HEK293T (cell line): ENCODE measurements around the gene C15orf61.

ENCODE experiments used
- NFRKB ChIP-seq: fragments of 450-650 bp; IDR thresholded peaks from 2 replicates; pipeline ENCODE4 v1.6.1; 2016; ENCODE audit warnings: mild to moderate bottlenecking, moderate library complexity
- SP1 ChIP-seq: fragments of 450-650 bp; IDR thresholded peaks from 2 replicates; pipeline ENCODE4 v1.6.1; 2017

DNA sequence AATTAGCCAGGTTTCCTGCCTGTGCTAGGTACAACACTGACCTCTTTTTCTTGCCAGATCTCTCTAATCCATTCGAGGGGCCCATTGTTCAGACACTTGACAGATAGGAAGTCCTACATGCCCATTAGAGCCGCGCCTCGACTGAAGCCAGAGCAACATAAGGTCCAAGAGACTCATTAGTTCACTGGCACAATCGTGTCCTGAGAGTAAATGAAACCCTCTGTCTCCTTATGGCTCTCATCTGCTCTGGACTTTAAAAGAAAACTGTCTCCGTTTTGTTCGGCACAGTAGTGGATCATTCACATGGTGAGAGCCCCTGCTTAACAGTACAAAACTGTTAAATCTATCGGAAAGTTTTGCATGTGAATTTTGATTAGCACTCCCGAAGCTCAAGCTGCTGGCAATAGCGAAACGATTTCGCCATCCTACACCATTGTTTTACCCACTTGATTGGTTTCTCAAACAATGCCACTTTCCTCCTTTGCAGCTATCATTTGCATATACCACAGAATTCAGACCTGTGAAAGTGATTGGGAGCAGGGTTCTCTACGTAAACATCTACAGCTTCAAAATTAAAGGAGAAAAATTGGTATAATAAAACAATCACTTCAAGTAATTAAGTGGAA lies 19.0 kb upstream of the C15orf61 start:
- no peak for TF ChIP-seq NFRKB
- no peak for TF ChIP-seq SP1
